ENCODE measurements around the gene WNT3A. TPM values are rescaled to one million over a fixed set of nuclear protein-coding genes. Genes with fewer than 3 reads are reported as not detected.

WNT3A gene
- total RNA-seq, 1 donor from 2014 or later: not detected

GRCh38 chr1:227996187-227996950 is 10.4 kb upstream of the WNT3A start:
- DNase-seq (ENCODE audit: missing footprints) (no peak), ATAC-seq (no peak)
- intact Hi-C loops (cut with DNase I): no loop called here

- intact Hi-C loops (cut with DNase I): no loop called here
- DNase-seq (ENCODE audit: missing footprints) (no peak), ATAC-seq (no peak)
Measured at GRCh38 chr1:227998374-227999055, 8.3 kb upstream of the WNT3A start.

GRCh38 chr1:227999056-227999930 is 7.5 kb upstream of the WNT3A start:
- ATAC-seq (peak; percentile 84), DNase-seq (ENCODE audit: missing footprints) (no peak)
- intact Hi-C loops (cut with DNase I): no loop called here

GRCh38 chr1:228000416-228000815 is 6.4 kb upstream of the WNT3A start:
- ATAC-seq (no peak), DNase-seq (ENCODE audit: missing footprints) (no peak)
- intact Hi-C loops (cut with DNase I): no loop called here

- ATAC-seq: no peak
- intact Hi-C loops (cut with DNase I): no loop called here
- DNase-seq (ENCODE audit: missing footprints): no peak
Measured at GRCh38 chr1:228000836-228001563, 5.8 kb upstream of the WNT3A start.

- ATAC-seq: no peak
- no peak for DNase-seq (ENCODE audit: missing footprints)
- intact Hi-C loops (cut with DNase I): no loop called here
Measured at GRCh38 chr1:228001738-228002535, 4.9 kb upstream of the WNT3A start.

- DNase-seq (ENCODE audit: missing footprints) (no peak), ATAC-seq (no peak)
- intact Hi-C loops (cut with DNase I): no loop called here
Measured at GRCh38 chr1:228002792-228003191, 4.0 kb upstream of the WNT3A start.

- intact Hi-C loops (cut with DNase I): no loop called here
- ATAC-seq: no peak
- DNase-seq (ENCODE audit: missing footprints): no peak
Measured at GRCh38 chr1:228003461-228004330, 3.1 kb upstream of the WNT3A start.

GRCh38 chr1:228004331-228004855 is 2.4 kb upstream of the WNT3A start:
- no peak for DNase-seq (ENCODE audit: missing footprints)
- no peak for ATAC-seq
- intact Hi-C loops (cut with DNase I): no loop called here

GRCh38 chr1:228004856-228005462 is 1.8 kb upstream of the WNT3A start:
- ATAC-seq: no peak
- intact Hi-C loops (cut with DNase I): no loop called here
- no peak for DNase-seq (ENCODE audit: missing footprints)

- ATAC-seq (no peak), DNase-seq (ENCODE audit: missing footprints) (no peak)
- intact Hi-C loops (cut with DNase I): no loop called here
Measured at GRCh38 chr1:228005511-228006033, 1.2 kb upstream of the WNT3A start.

GRCh38 chr1:228006034-228006785 is 588 bp upstream of the WNT3A start:
- no peak for DNase-seq (ENCODE audit: missing footprints)
- intact Hi-C loops (cut with DNase I): no loop called here
- no peak for ATAC-seq

GRCh38 chr1:228007049-228007800 is 427 bp downstream of the WNT3A start:
- ATAC-seq (no peak), DNase-seq (ENCODE audit: missing footprints) (no peak)
- intact Hi-C loops (cut with DNase I): no loop called here

- intact Hi-C loops (cut with DNase I): no loop called here
- DNase-seq (ENCODE audit: missing footprints): no peak
Measured at GRCh38 chr1:228007801-228008341, 1.1 kb downstream of the WNT3A start.

More at GRCh38 chr1:228007801-228008341, 1.1 kb downstream of the WNT3A start:
- no peak for ATAC-seq

All from Right ventricle myocardium inferior (tissue), 1 donor.